ENCODE measurements around the gene GCSAML.

The GCSAML gene

GRCh38 chr1:247562198-247562597, 13.3 kb downstream of the GCSAML start:
- no peak for DNase-seq
- intact Hi-C loops (cut with DNase I) = no loop called here

- intact Hi-C loops (cut with DNase I) = loop anchor here (10.0 kb wide), 1 partner anchor 199 kb away; no protein-coding TSS in a partner anchor
- DNase-seq = no peak
Measured at GRCh38 chr1:247574236-247574635, 25.3 kb downstream of the GCSAML start.

DNA sequence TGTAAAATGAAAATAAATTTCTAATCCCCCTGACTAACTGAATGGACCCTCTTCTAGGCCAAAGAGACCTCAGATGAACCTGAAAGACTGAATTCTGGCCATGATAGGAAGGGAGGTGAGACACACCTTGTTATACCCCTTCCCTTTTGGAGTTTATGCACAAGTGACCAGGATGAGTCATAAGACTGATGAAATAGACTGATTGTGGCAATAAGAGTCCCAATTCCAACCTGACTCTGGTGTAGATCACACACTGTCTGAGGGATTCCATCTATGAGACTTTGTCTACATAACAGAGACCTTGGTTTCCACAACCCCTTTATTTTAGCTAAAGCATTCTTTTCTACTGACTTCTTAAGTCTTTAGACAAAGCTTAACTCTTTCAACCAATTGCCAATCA, 25.7 kb downstream of the GCSAML start:
- DNase-seq = no peak
- intact Hi-C loops (cut with DNase I) = loop anchor here (10.0 kb wide), 1 partner anchor 200 kb away; no protein-coding TSS in a partner anchor

GRCh38 chr1:247576514-247576913, 27.6 kb downstream of the GCSAML start:
- no peak for DNase-seq
- intact Hi-C loops (cut with DNase I) = loop anchor here (10.0 kb wide), 1 partner anchor 202 kb away; no protein-coding TSS in a partner anchor

GRCh38 chr1:247578946-247579460, 30.1 kb downstream of the GCSAML start:
- intact Hi-C loops (cut with DNase I) = loop anchor here (10.0 kb wide), 1 partner anchor 204 kb away; no protein-coding TSS in a partner anchor
- DNase-seq = no peak

DNA sequence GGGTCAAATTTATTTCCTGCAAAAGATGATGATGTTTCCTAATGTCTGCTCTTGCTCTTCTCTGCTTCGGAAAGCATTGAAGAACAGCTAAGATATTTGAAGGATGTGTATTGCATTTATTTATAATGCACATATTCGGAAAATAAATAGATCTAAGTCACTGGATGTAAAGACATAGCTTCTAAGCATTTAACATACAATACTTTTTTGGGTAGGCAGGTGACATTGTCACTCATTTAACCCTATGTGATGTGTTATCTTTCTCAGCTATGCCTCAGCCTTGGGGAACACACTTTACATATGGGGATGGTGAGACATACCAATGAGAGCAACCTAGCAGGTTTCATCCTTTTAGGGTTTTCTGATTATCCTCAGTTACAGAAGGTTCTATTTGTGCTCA, 39.1 kb downstream of the GCSAML start, which contains the start of gene OR2G2:
TSS of gene OR2G2 (plus strand) at position 301 of the 400 bp plus-strand sequence. CDS start at position 301, 0 bp downstream.
- no peak for DNase-seq
- intact Hi-C loops (cut with DNase I) = no loop called here

GRCh38 chr1:247605286-247605685, 56.4 kb downstream of the GCSAML start, which contains the start of gene OR2G3:
TSS of gene OR2G3 (plus strand) at chr1:247605586. CDS start at chr1:247605586, 0 bp downstream.
- intact Hi-C loops (cut with DNase I) = no loop called here
- DNase-seq = no peak

DNA sequence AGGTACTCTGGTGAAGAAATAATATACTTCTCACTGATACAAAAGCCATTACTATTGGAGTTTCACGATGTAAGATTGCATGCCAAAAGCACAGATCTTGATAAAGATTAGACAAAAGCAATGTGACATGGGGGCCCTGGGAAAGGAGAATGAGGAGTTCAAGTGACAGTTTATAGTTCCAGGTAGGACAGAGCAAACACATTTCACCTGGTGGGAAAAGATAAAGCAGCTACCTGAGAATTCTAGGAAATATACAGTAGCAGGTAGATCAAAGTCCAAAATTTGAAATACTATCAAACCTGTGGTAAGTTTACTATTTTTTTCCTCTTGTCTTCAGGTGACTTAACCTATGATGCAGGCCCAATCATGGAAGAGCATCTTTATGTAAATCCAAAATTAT, 64.5 kb downstream of the GCSAML start:
- no peak for DNase-seq
- intact Hi-C loops (cut with DNase I) = no loop called here

DNA sequence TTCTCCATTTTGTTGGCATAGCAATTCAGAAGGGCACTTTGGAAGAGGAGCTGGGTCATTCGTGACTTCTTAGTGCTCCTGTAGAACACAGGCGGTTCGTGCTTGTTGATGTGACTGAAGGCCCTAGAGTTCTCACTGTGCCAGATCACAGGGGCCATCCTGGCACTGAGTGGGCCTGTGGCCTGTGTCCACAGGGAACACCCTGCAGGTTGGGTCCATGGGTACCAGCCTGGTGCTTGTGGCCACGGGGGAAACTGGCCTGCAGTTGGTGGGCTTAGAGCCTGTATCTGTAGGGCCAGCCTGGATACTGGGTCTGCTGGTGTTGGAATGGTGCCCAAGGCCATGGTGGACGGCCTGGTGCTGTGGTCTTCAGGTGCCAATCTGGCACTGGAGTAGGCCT, 65.7 kb downstream of the GCSAML start:
- DNase-seq = no peak
- intact Hi-C loops (cut with DNase I) = no loop called here
